Measurements from ENCODE around the gene PSMB3. TPM values are rescaled to one million over a fixed set of nuclear protein-coding genes. Genes with fewer than 3 reads are reported as not detected.

PSMB3 gene
- total RNA-seq, 1 experiment from 2014 or later, result 346 TPM

DNA sequence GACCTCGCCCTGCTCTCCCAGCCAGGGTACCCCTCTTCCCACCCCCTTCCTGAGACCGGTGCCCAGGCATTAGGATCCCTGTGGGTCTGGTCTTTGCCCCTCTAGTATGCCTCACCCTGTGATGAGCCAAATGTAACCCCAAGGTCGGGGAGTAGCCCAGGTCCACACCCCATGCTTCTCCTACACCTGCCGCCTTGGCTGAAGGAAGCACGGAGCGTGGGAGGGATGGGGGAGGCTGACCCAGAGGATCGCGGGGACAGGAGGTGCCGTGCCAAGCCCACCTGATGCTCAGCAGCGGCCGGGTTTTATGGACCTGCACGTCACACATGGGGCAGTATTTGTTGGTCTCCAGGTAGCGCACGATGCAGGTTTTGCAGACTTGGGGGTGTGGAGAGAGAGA is 13.2 kb upstream of the PSMB3 start (continued):
- TF ChIP-seq, protein P1, sequence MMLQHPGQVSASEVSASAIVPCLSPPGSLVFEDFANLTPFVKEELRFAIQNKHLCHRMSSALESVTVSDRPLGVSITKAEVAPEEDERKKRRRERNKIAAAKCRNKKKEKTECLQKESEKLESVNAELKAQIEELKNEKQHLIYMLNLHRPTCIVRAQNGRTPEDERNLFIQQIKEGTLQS (IDR thresholded peaks at IDR 0.05), result no peak
- TF ChIP-seq SIN3A (IDR thresholded peaks at IDR 0.05; ENCODE audit: low read depth), result no peak

GRCh38 chr17:38740044-38740443 is 12.5 kb upstream of the PSMB3 start:
- RAD21 ChIA-PET (ENCODE audit: low non-redundant PET in 1 of 2, low total read pairs in 2 of 2, uncharacterized antibody in 2 of 2, unreplicated experiment in 2 of 2), result no interaction called here
- peaks cover 6 to 22% of the 10 kb centered on the region in 2 experiments; a peak in 3 of 4 replicates for H3K4me1 ChIP-seq (ENCODE audit: control insufficient read depth in 1 of 2, insufficient read depth in 2 of 2, low read length in 2 of 2)
- no peak overlapping the region for H3K4me3 ChIP-seq (replicated peaks in 1 of 2; ENCODE audit: low read depth in 1 of 2, low read length in 2 of 2)
- DNase-seq (ENCODE audit: low read depth, low spot score) (no peak), ATAC-seq (no peak)
- H3K9me2 ChIP-seq (ENCODE audit: insufficient read depth), result no peaks in the 10 kb centered on the region
- no peak overlapping the region for H2AFZ ChIP-seq (ENCODE audit: low read depth, low read length, poor library complexity, severe bottlenecking)
- no peak overlapping the region for H3K27ac ChIP-seq (ENCODE audit: low read depth, low read length)
- POLR2A ChIA-PET, result no interaction called here
- BruUV-seq (replicated peaks), result no TSS peak
- peaks cover 16 to 25% of the 10 kb centered on the region in 2 experiments; a peak in 3 of 4 replicates for H3K36me3 ChIP-seq (ENCODE audit: control insufficient read depth in 1 of 2, insufficient read depth in 2 of 2, low read length in 2 of 2)
- H4K20me1 ChIP-seq (ENCODE audit: insufficient read depth), result no peaks in the 10 kb centered on the region
- no peaks in the 10 kb centered on the region for H3K27me3 ChIP-seq (ENCODE audit: insufficient read depth, low read length)
- peaks cover 45% of the 10 kb centered on the region for H3K79me2 ChIP-seq (ENCODE audit: insufficient read depth, low read length)
- no peak overlapping the region for H3K4me2 ChIP-seq (ENCODE audit: low read length)
- H3K9ac ChIP-seq (ENCODE audit: low read length), result no peak overlapping the region
- intact Hi-C loops (cut with micrococcal nuclease), result no loop called here
- no peaks in the 10 kb centered on the region for H3K9me3 ChIP-seq (ENCODE audit: control insufficient read depth in 1 of 2, insufficient read depth in 1 of 2, low read depth in 1 of 2, low read length in 2 of 2)
- TF ChIP-seq SRF (IDR thresholded peaks at IDR 0.05; ENCODE audit: low read depth), result no peak
- CTCF ChIA-PET, result no interaction called here

GRCh38 chr17:38740806-38741205 is 11.7 kb upstream of the PSMB3 start:
- Histone ChIP-seq H3K27ac (ENCODE audit: low read depth, low read length) (no peak overlapping the region), H3K27me3 (ENCODE audit: insufficient read depth, low read length) (no peaks in the 10 kb centered on the region), H3K4me1 (ENCODE audit: control insufficient read depth in 1 of 2, insufficient read depth in 2 of 2, low read length in 2 of 2) (peaks cover 11 to 18% of the 10 kb centered on the region in 2 experiments; a peak in 3 of 4 replicates), H3K79me2 (ENCODE audit: insufficient read depth, low read length) (peaks cover 52% of the 10 kb centered on the region), H3K36me3 (ENCODE audit: control insufficient read depth in 1 of 2, insufficient read depth in 2 of 2, low read length in 2 of 2) (peaks cover 16 to 21% of the 10 kb centered on the region in 2 experiments; a peak in 3 of 4 replicates), H2AFZ (ENCODE audit: low read depth, low read length, poor library complexity, severe bottlenecking) (no peak overlapping the region), H3K4me2 (ENCODE audit: low read length) (no peak overlapping the region), H3K9me2 (ENCODE audit: insufficient read depth) (no peaks in the 10 kb centered on the region), H3K9me3 (ENCODE audit: control insufficient read depth in 1 of 2, insufficient read depth in 1 of 2, low read depth in 1 of 2, low read length in 2 of 2) (no peaks in the 10 kb centered on the region), H3K9ac (ENCODE audit: low read length) (no peak overlapping the region), H3K4me3 (replicated peaks in 1 of 2; ENCODE audit: low read depth in 1 of 2, low read length in 2 of 2) (no peak overlapping the region), H4K20me1 (ENCODE audit: insufficient read depth) (no peaks in the 10 kb centered on the region)
- CTCF ChIA-PET, result no interaction called here
- intact Hi-C loops (cut with micrococcal nuclease), result no loop called here
- BruUV-seq (replicated peaks), result no TSS peak
- ATAC-seq (no peak), DNase-seq (ENCODE audit: low read depth, low spot score) (no peak)
- RAD21 ChIA-PET (ENCODE audit: low non-redundant PET in 1 of 2, low total read pairs in 2 of 2, uncharacterized antibody in 2 of 2, unreplicated experiment in 2 of 2), result no interaction called here
- TF ChIP-seq CEBPB (IDR thresholded peaks at IDR 0.05; ENCODE audit: low read depth) (no peak), SIN3A (IDR thresholded peaks at IDR 0.05; ENCODE audit: low read depth) (no peak), EGR1 (IDR thresholded peaks at IDR 0.05; ENCODE audit: low read depth) (no peak), POLR2A (IDR thresholded peaks at IDR 0.05; ENCODE audit: borderline replicate concordance, extremely low read depth, insufficient read depth, insufficient read length) (no peak), ELF1 (IDR thresholded peaks at IDR 0.05; ENCODE audit: borderline replicate concordance, low read depth) (no peak), SP1 (IDR thresholded peaks at IDR 0.05; ENCODE audit: low read depth) (no peak), JUND (IDR thresholded peaks at IDR 0.05) (no peak), CBX3 (IDR thresholded peaks at IDR 0.05; ENCODE audit: low read depth) (no peak), FOSL1 (IDR thresholded peaks at IDR 0.05; ENCODE audit: low read depth) (no peak)
- TF ChIP-seq, protein P2, sequence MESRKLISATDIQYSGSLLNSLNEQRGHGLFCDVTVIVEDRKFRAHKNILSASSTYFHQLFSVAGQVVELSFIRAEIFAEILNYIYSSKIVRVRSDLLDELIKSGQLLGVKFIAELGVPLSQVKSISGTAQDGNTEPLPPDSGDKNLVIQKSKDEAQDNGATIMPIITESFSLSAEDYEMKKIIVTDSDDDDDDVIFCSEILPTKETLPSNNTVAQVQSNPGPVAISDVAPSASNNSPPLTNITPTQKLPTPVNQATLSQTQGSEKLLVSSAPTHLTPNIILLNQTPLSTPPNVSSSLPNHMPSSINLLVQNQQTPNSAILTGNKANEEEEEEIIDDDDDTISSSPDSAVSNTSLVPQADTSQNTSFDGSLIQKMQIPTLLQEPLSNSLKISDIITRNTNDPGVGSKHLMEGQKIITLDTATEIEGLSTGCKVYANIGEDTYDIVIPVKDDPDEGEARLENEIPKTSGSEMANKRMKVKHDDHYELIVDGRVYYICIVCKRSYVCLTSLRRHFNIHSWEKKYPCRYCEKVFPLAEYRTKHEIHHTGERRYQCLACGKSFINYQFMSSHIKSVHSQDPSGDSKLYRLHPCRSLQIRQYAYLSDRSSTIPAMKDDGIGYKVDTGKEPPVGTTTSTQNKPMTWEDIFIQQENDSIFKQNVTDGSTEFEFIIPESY (IDR thresholded peaks at IDR 0.05; ENCODE audit: extremely low read depth, insufficient replicate concordance, low read length), result no peak
- TF ChIP-seq, protein P3, sequence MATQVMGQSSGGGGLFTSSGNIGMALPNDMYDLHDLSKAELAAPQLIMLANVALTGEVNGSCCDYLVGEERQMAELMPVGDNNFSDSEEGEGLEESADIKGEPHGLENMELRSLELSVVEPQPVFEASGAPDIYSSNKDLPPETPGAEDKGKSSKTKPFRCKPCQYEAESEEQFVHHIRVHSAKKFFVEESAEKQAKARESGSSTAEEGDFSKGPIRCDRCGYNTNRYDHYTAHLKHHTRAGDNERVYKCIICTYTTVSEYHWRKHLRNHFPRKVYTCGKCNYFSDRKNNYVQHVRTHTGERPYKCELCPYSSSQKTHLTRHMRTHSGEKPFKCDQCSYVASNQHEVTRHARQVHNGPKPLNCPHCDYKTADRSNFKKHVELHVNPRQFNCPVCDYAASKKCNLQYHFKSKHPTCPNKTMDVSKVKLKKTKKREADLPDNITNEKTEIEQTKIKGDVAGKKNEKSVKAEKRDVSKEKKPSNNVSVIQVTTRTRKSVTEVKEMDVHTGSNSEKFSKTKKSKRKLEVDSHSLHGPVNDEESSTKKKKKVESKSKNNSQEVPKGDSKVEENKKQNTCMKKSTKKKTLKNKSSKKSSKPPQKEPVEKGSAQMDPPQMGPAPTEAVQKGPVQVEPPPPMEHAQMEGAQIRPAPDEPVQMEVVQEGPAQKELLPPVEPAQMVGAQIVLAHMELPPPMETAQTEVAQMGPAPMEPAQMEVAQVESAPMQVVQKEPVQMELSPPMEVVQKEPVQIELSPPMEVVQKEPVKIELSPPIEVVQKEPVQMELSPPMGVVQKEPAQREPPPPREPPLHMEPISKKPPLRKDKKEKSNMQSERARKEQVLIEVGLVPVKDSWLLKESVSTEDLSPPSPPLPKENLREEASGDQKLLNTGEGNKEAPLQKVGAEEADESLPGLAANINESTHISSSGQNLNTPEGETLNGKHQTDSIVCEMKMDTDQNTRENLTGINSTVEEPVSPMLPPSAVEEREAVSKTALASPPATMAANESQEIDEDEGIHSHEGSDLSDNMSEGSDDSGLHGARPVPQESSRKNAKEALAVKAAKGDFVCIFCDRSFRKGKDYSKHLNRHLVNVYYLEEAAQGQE (IDR thresholded peaks at IDR 0.05; ENCODE audit: low read depth), result no peak
- TF ChIP-seq, protein P1 (IDR thresholded peaks at IDR 0.05), result no peak
- TF ChIP-seq, protein P4, sequence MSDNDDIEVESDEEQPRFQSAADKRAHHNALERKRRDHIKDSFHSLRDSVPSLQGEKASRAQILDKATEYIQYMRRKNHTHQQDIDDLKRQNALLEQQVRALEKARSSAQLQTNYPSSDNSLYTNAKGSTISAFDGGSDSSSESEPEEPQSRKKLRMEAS (IDR thresholded peaks at IDR 0.05), result no peak
- POLR2A ChIA-PET, result no interaction called here

Measured in HCT116 (cell line).